ENCODE results near the gene LRCH3. TPM values are rescaled to one million over a fixed set of nuclear protein-coding genes. Genes with fewer than 3 reads are reported as not detected.

Gene LRCH3
- total RNA-seq, 1 experiment from 2014 or later = 56.4 TPM

GRCh38 chr3:197830967-197831313 is 39.9 kb downstream of the LRCH3 start:
- no peak overlapping the region for H4K91ac ChIP-seq (ENCODE audit: insufficient read length, low read depth, low read length)
- H3K18ac ChIP-seq (ENCODE audit: insufficient read length, low read depth, low read length) = no peak overlapping the region
- no peaks in the 10 kb centered on the region for H3K9me3 ChIP-seq (ENCODE audit: control insufficient read depth, low read depth, low read length)
- no peak for TF ChIP-seq CTCF (conservative IDR thresholded peaks at IDR 0.05)
- no peak overlapping the region for H3K4ac ChIP-seq (ENCODE audit: low read depth, low read length)
- DNase-seq = no peak
- no peaks in the 10 kb centered on the region for H3K23me2 ChIP-seq (ENCODE audit: insufficient read length, low read depth, low read length, poor library complexity, severe bottlenecking)
- no peak overlapping the region for H3K4me2 ChIP-seq (ENCODE audit: insufficient read depth, insufficient read length, low read length)
- Mint-ChIP-seq H3K9me3 (no peaks in the 10 kb centered on the region), H3K36me3 (ENCODE audit: insufficient read depth in 1 of 3, low read depth in 3 of 3) (peaks cover 29 to 71% (median 56%) of the 10 kb centered on the region in 3 experiments; a peak in 6 of 7 replicates), H3K4me3 (no peak overlapping the region), H3K4me1 (no peaks in the 10 kb centered on the region), H3K27me3 (ENCODE audit: low read depth) (no peaks in the 10 kb centered on the region), H3K27ac (peak overlapping the region in 1 of 3 experiments; percentile 69; a peak in 2 of 7 replicates)
- no peak overlapping the region for H2BK15ac ChIP-seq (ENCODE audit: low read depth, low read length)
- H3K79me1 ChIP-seq (ENCODE audit: insufficient read depth, low read depth, low read length, poor library complexity, severe bottlenecking) = no peaks in the 10 kb centered on the region
- no peak overlapping the region for H4K8ac ChIP-seq (replicated peaks; ENCODE audit: insufficient read length, low read depth, low read length)
- WGBS (ENCODE audit: extremely low coverage, insufficient read length, low lambda C conversion rate) = no CpG with 5 or more reads among the region's 8 CpGs
- no peak overlapping the region for H4K5ac ChIP-seq (ENCODE audit: insufficient read length, low read depth, low read length)
- H3K9ac ChIP-seq (ENCODE audit: extremely low read depth, insufficient read length, low read length) = no peak overlapping the region
- H3K14ac ChIP-seq (ENCODE audit: insufficient read depth, low read length) = no peak overlapping the region
- H2BK5ac ChIP-seq (ENCODE audit: insufficient read length, low read length) = no peak overlapping the region
- H2AFZ ChIP-seq (ENCODE audit: low read length) = no peak overlapping the region
- H3K23ac ChIP-seq (ENCODE audit: insufficient read length, low read depth, low read length) = no peak overlapping the region
- no peak overlapping the region for H2BK120ac ChIP-seq (ENCODE audit: low read depth, low read length, poor library complexity, severe bottlenecking)
- no peak overlapping the region for H3K56ac ChIP-seq (ENCODE audit: insufficient read length, low read depth, low read length)
- H2AK5ac ChIP-seq (ENCODE audit: insufficient read length, low read length) = no peak overlapping the region
- no peaks in the 10 kb centered on the region for H4K20me1 ChIP-seq (ENCODE audit: control insufficient read depth, insufficient read depth, insufficient read length)
- H2BK20ac ChIP-seq (ENCODE audit: low read depth, low read length, poor library complexity, severe bottlenecking) = no peak overlapping the region
- no peaks in the 10 kb centered on the region for H3K27me3 ChIP-seq (ENCODE audit: insufficient read depth, low read length)
- H3T11ph ChIP-seq (ENCODE audit: low read length) = no peak overlapping the region
- no peak overlapping the region for H3K27ac ChIP-seq (ENCODE audit: insufficient read length, low read depth, low read length)
- no peaks in the 10 kb centered on the region for H3K79me2 ChIP-seq (ENCODE audit: insufficient read depth, low read length)
- H2BK12ac ChIP-seq (ENCODE audit: insufficient read length, low read depth, low read length) = no peak overlapping the region
- no peaks in the 10 kb centered on the region for H3K4me1 ChIP-seq (ENCODE audit: insufficient read depth, low read length)
